ENCODE measurements around the gene KRTAP12-4.

KRTAP12-4 gene

DNA sequence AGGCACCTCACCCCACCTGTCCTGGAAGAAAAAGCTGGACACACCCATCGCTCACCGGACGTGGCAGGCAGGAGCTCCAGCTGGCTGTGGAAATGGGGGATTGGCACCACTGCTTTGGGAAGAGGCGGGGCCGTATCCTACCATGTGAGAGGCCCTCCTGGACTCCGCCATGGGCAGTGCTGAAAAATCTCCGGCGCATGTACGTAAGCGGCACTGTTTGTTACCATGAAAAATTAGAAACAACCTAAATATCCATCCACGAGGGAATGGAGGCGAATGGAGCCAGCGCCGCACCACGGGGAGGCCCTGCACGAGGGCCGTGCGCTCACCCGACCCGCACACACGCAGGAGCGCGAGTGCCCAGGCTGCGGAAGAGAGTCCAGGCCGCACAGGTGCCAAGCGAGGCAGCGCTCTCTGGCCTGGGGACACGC lies 39.5 kb downstream of the KRTAP12-4 start:
- TF ChIP-seq, protein P1, sequence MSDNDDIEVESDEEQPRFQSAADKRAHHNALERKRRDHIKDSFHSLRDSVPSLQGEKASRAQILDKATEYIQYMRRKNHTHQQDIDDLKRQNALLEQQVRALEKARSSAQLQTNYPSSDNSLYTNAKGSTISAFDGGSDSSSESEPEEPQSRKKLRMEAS (IDR thresholded peaks at IDR 0.05) = no peak
- TF ChIP-seq CREB1 (IDR thresholded peaks at IDR 0.05; ENCODE audit: low read depth) = no peak
- TF ChIP-seq, protein P2, sequence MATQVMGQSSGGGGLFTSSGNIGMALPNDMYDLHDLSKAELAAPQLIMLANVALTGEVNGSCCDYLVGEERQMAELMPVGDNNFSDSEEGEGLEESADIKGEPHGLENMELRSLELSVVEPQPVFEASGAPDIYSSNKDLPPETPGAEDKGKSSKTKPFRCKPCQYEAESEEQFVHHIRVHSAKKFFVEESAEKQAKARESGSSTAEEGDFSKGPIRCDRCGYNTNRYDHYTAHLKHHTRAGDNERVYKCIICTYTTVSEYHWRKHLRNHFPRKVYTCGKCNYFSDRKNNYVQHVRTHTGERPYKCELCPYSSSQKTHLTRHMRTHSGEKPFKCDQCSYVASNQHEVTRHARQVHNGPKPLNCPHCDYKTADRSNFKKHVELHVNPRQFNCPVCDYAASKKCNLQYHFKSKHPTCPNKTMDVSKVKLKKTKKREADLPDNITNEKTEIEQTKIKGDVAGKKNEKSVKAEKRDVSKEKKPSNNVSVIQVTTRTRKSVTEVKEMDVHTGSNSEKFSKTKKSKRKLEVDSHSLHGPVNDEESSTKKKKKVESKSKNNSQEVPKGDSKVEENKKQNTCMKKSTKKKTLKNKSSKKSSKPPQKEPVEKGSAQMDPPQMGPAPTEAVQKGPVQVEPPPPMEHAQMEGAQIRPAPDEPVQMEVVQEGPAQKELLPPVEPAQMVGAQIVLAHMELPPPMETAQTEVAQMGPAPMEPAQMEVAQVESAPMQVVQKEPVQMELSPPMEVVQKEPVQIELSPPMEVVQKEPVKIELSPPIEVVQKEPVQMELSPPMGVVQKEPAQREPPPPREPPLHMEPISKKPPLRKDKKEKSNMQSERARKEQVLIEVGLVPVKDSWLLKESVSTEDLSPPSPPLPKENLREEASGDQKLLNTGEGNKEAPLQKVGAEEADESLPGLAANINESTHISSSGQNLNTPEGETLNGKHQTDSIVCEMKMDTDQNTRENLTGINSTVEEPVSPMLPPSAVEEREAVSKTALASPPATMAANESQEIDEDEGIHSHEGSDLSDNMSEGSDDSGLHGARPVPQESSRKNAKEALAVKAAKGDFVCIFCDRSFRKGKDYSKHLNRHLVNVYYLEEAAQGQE (IDR thresholded peaks at IDR 0.05; ENCODE audit: low read depth) = no peak
- TF ChIP-seq RAD21 (IDR thresholded peaks at IDR 0.05; ENCODE audit: low read depth) = no peak
- TF ChIP-seq CEBPB (IDR thresholded peaks at IDR 0.05) = no peak
- TF ChIP-seq NFIC (IDR thresholded peaks at IDR 0.05) = no peak
- TF ChIP-seq, protein P3, sequence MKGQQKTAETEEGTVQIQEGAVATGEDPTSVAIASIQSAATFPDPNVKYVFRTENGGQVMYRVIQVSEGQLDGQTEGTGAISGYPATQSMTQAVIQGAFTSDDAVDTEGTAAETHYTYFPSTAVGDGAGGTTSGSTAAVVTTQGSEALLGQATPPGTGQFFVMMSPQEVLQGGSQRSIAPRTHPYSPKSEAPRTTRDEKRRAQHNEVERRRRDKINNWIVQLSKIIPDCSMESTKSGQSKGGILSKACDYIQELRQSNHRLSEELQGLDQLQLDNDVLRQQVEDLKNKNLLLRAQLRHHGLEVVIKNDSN (IDR thresholded peaks at IDR 0.05) = no peak
- TF ChIP-seq TCF12 (IDR thresholded peaks at IDR 0.05; ENCODE audit: low read depth) = no peak
- no peak for TF ChIP-seq TEAD4 (IDR thresholded peaks at IDR 0.05)
- TF ChIP-seq TAF1 (IDR thresholded peaks at IDR 0.05; ENCODE audit: low read depth) = no peak
- no peak for TF ChIP-seq EP300 (IDR thresholded peaks at IDR 0.05; ENCODE audit: borderline replicate concordance)
- TF ChIP-seq FOXM1 (IDR thresholded peaks at IDR 0.05; ENCODE audit: borderline replicate concordance, low read depth) = no peak
- no peak for TF ChIP-seq EGR1 (IDR thresholded peaks at IDR 0.05)
- no peak for TF ChIP-seq ZBTB7A (IDR thresholded peaks at IDR 0.05; ENCODE audit: low read depth)
- no peak for TF ChIP-seq YY1 (IDR thresholded peaks at IDR 0.05; ENCODE audit: low read depth)

DNA sequence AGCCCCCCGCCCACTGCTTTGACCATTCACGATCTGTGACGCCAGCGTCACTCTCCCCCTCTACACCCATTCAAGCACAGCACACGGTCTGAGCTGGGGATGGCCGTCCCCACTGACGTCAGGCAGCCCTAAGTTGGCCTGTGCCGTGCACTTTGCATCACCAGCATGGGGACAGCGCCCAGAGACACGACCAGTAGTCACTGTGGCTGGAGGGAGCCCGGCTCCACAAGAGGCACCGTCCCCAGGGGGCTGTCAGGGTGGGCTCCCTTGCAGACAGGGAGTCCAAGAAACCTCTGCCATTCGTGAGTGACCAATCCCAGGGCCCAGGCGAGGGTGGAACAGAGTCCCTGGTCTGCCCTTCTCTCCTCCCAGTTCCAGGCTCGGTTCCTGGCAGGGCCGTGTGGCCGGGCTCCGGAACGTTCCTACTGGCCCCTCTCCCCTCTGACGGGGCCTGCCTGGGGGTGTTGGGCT lies 40.3 kb downstream of the KRTAP12-4 start:
- no peak for TF ChIP-seq CREB1 (IDR thresholded peaks at IDR 0.05; ENCODE audit: low read depth)
- no peak for TF ChIP-seq EGR1 (IDR thresholded peaks at IDR 0.05)
- no peak for TF ChIP-seq TCF12 (IDR thresholded peaks at IDR 0.05; ENCODE audit: low read depth)
- TF ChIP-seq, protein P1 (IDR thresholded peaks at IDR 0.05) = no peak
- no peak for TF ChIP-seq FOXM1 (IDR thresholded peaks at IDR 0.05; ENCODE audit: borderline replicate concordance, low read depth)
- TF ChIP-seq TAF1 (IDR thresholded peaks at IDR 0.05; ENCODE audit: low read depth) = no peak
- TF ChIP-seq RAD21 (IDR thresholded peaks at IDR 0.05; ENCODE audit: low read depth) = no peak
- TF ChIP-seq EP300 (IDR thresholded peaks at IDR 0.05; ENCODE audit: borderline replicate concordance) = no peak
- TF ChIP-seq ZBTB7A (IDR thresholded peaks at IDR 0.05; ENCODE audit: low read depth) = no peak
- TF ChIP-seq, protein P3 (IDR thresholded peaks at IDR 0.05) = no peak
- TF ChIP-seq, protein P2 (IDR thresholded peaks at IDR 0.05; ENCODE audit: low read depth) = no peak
- TF ChIP-seq TEAD4 (IDR thresholded peaks at IDR 0.05) = no peak
- TF ChIP-seq YY1 (IDR thresholded peaks at IDR 0.05; ENCODE audit: low read depth) = no peak
- TF ChIP-seq CEBPB (IDR thresholded peaks at IDR 0.05) = no peak
- TF ChIP-seq NFIC (IDR thresholded peaks at IDR 0.05) = no peak

DNA sequence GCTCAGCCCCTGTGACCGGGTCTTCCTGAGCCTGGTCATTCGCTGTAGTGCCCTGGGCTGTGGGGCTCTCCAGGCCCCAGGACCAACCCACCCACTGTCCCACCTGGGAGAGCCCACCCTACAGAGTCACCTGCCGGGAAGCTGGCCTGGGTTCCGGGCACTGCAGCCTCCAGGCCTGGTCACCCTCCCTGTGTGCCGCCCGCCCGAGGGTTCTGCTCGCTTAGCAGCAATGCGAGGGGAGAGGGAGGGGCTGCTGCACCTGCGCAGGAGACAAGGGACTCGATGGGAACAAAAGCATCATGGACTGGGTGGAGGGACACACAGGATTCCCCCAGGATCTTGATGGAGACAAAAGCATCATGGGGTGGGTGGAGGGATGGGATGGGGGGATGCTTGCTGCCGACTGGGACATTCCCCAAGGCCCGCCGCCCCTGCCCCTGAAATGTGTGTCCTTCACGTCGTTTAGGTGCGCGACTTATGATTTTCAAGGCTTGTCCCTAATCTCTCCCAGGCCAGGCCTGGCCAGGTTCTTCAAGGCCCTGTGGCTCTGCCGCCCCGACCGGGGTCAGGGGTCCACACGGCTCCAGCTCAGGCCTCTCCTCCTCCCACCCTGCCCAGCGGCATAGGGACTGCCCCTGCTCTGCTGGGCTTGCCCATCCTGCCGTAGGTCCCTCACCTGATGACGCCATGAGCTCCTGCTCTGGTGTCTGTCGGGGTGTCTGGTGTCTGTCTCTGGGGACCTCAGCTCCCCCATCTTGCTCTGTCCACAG lies 40.9 kb downstream of the KRTAP12-4 start:
- no peak for TF ChIP-seq FOXM1 (IDR thresholded peaks at IDR 0.05; ENCODE audit: borderline replicate concordance, low read depth)
- TF ChIP-seq TCF12 (IDR thresholded peaks at IDR 0.05; ENCODE audit: low read depth) = no peak
- no peak for TF ChIP-seq CEBPB (IDR thresholded peaks at IDR 0.05)

DNA sequence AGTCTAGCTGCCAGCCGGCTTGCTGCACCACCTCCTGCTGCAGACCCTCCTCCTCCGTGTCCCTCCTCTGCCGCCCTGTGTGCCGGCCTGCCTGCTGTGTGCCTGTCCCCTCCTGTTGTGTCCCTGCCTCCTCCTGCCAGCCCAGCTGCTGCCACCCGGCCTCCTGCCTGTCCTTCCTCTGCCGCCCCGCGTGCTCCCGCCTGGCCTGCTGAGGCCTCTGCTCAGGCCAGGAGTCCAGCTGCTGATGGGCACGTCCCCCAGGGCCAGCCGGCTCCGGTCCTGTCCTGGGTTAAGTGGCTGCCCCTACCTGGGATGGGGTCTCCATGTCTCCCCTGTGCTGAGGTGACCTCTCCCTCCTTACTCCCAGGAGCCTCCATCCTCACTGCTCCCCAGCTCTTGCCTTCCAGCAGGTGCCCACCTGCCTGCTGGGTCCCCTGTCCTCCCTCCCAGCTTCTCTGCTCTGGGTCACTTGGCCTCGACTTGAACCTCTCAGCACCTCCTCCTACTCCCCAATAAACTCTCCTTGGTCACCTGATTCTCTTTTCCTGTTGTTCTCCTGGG lies 41.7 kb downstream of the KRTAP12-4 start:
- no peak for TF ChIP-seq CEBPB (IDR thresholded peaks at IDR 0.05)
- no peak for TF ChIP-seq TAF1 (IDR thresholded peaks at IDR 0.05; ENCODE audit: low read depth)
- TF ChIP-seq, protein P3 (IDR thresholded peaks at IDR 0.05) = no peak
- no peak for TF ChIP-seq CREB1 (IDR thresholded peaks at IDR 0.05; ENCODE audit: low read depth)
- TF ChIP-seq EGR1 (IDR thresholded peaks at IDR 0.05) = no peak
- TF ChIP-seq, protein P1 (IDR thresholded peaks at IDR 0.05) = no peak
- TF ChIP-seq, protein P2 (IDR thresholded peaks at IDR 0.05; ENCODE audit: low read depth) = no peak
- no peak for TF ChIP-seq ZBTB7A (IDR thresholded peaks at IDR 0.05; ENCODE audit: low read depth)
- no peak for TF ChIP-seq YY1 (IDR thresholded peaks at IDR 0.05; ENCODE audit: low read depth)
- TF ChIP-seq TEAD4 (IDR thresholded peaks at IDR 0.05) = no peak
- TF ChIP-seq EP300 (IDR thresholded peaks at IDR 0.05; ENCODE audit: borderline replicate concordance) = no peak
- TF ChIP-seq TCF12 (IDR thresholded peaks at IDR 0.05; ENCODE audit: low read depth) = no peak
- TF ChIP-seq FOXM1 (IDR thresholded peaks at IDR 0.05; ENCODE audit: borderline replicate concordance, low read depth) = no peak
- no peak for TF ChIP-seq RAD21 (IDR thresholded peaks at IDR 0.05; ENCODE audit: low read depth)
- TF ChIP-seq NFIC (IDR thresholded peaks at IDR 0.05) = no peak
